Keratinocyte (primary cell): ENCODE data around the gene SLC41A3. TPM values are rescaled to one million over a fixed set of nuclear protein-coding genes. Genes with fewer than 3 reads are reported as not detected.

Source experiments
- DNase-seq: peaks from one replicate; pipeline ENCODE4 v3.0.0-alpha.2; 2011; ENCODE audit warnings: low read depth, missing footprints, low spot score
- FAIRE-seq: peaks from 2 replicates; lab custom pipeline; 2011; peaks lifted over from hg19 to GRCh38; lab: Jason Lieb, UNC
- H2AFZ ChIP-seq: 2 replicates; pipeline ENCODE4 v1.6.0; 2012; ENCODE audit warnings: low read length, control low read depth, inconsistent platforms; ENCODE audit not compliant: control insufficient read depth
- H3K27ac ChIP-seq: 2 replicates; pipeline ENCODE4 v1.5.1; 2011; ENCODE audit warnings: low read length; ENCODE audit not compliant: control insufficient read depth, insufficient read depth
- H3K27me3 ChIP-seq: 3 replicates; pipeline ENCODE4 v1.6.0; 2011; ENCODE audit warnings: low read length; ENCODE audit not compliant: control insufficient read depth, insufficient read depth; ENCODE audit errors: extremely low read depth
- H3K36me3 ChIP-seq, 2 experiments: 2 replicates in 1 of 2; 3 replicates in 1 of 2; pipeline ENCODE4 v1.5.1; 2011; ENCODE audit warnings: low read length in 2 of 2, mild to moderate bottlenecking in 1 of 2; ENCODE audit not compliant: control insufficient read depth in 2 of 2, insufficient read depth in 2 of 2; ENCODE audit errors: extremely low read depth in 1 of 2
- H3K4me1 ChIP-seq: 3 replicates; pipeline ENCODE4 v1.5.1; 2011; ENCODE audit warnings: low read length; ENCODE audit not compliant: control insufficient read depth, insufficient read depth; ENCODE audit errors: extremely low read depth
- H3K4me2 ChIP-seq: 3 replicates; pipeline ENCODE4 v1.6.0; 2011; ENCODE audit warnings: low read depth, low read length; ENCODE audit not compliant: control insufficient read depth, insufficient read depth; ENCODE audit errors: extremely low read depth
- H3K4me3 ChIP-seq, 3 experiments: fragments of 200-600 bp in 1 of 3; sonication (generic) in 1 of 3; 2 replicates in 2 of 3; 3 replicates in 1 of 3; pipeline ENCODE4 v1.5.1; 2011 to 2016; ENCODE audit warnings: low read length in 3 of 3, mild to moderate bottlenecking in 3 of 3, control low read depth in 2 of 3, inconsistent platforms in 1 of 3, low read depth in 1 of 3, mixed read lengths in 1 of 3, mixed run types in 1 of 3, moderate library complexity in 1 of 3; ENCODE audit not compliant: control insufficient read depth in 2 of 3, insufficient read depth in 2 of 3; ENCODE audit errors: extremely low read depth in 1 of 3
- H3K79me2 ChIP-seq: 2 replicates; pipeline ENCODE4 v1.6.0; 2012; ENCODE audit warnings: low read length; ENCODE audit not compliant: control insufficient read depth, insufficient read depth
- H3K9ac ChIP-seq: 3 replicates; pipeline ENCODE4 v1.6.0; 2011; ENCODE audit warnings: low read length; ENCODE audit not compliant: control insufficient read depth, insufficient read depth; ENCODE audit errors: extremely low read depth
- H3K9me1 ChIP-seq: 3 replicates; pipeline ENCODE4 v1.6.0; 2011; ENCODE audit warnings: low read length; ENCODE audit not compliant: control insufficient read depth, insufficient read depth; ENCODE audit errors: extremely low read depth
- H3K9me3 ChIP-seq: 2 replicates; pipeline ENCODE4 v1.5.1; 2012; ENCODE audit warnings: low read depth, low read length; ENCODE audit not compliant: control insufficient read depth
- H4K20me1 ChIP-seq: 3 replicates; pipeline ENCODE4 v1.6.0; 2011; ENCODE audit warnings: low read length; ENCODE audit not compliant: control insufficient read depth, insufficient read depth; ENCODE audit errors: extremely low read depth
- CTCF ChIP-seq, 3 experiments: IDR thresholded peaks in 1 of 3; conservative IDR thresholded peaks in 1 of 3; optimal IDR thresholded peaks in 1 of 3; 2 replicates in 2 of 3; 3 replicates in 1 of 3; pipeline versions ENCODE3 to v1.5.1; 2011; ENCODE audit warnings: low read length in 3 of 3, mild to moderate bottlenecking in 3 of 3, moderate library complexity in 2 of 3, control low read depth in 1 of 3, inconsistent platforms in 1 of 3; ENCODE audit not compliant: insufficient read depth in 2 of 3; ENCODE audit errors: extremely low read depth in 1 of 3
- EZH2 ChIP-seq: IDR thresholded peaks from one replicate; pipeline ENCODE4 v1.6.1; 2012; ENCODE audit warnings: inconsistent platforms, mild to moderate bottlenecking, low read length, moderate library complexity
- dilution Hi-C: fragments of 300-500 bp; cut with MboI; formaldehyde crosslinking; loops from one replicate; pipeline ENCODE4 v1.7.0; 2020; ENCODE audit warnings: low sequenced_read_pairs; ENCODE audit not compliant: extremely low pct_ligation_motif_present
- polyA plus RNA-seq, 5 experiments: library from polyadenylated mRNA; depleted of rRNA in 3 of 5; stranded (reverse) in 3 of 5; stranded (forward) in 1 of 5; unstranded in 1 of 5; fragments of >200 nt; gene quantifications; 1 replicate in 1 of 5; 2 replicates in 3 of 5; 3 replicates in 1 of 5; pipeline versions ENCODE4 v1.2.1 to v1.2.3, GENCODE V29; 2011 to 2012; ENCODE audit warnings: missing spikeins in 2 of 5, low read depth in 1 of 5, low replicate concordance in 1 of 5

Gene SLC41A3
- polyA plus RNA-seq, 1 donor (not counting 4 experiments of a cell fraction or from before 2014, with no cell fraction given) = 30.2 TPM

- Histone ChIP-seq H4K20me1 (no peaks in the 10 kb centered on the region), H2AFZ (no peak overlapping the region), H3K27ac (no peak overlapping the region), H3K9ac (no peak overlapping the region), H3K4me1 (no peaks in the 10 kb centered on the region), H3K79me2 (no peaks in the 10 kb centered on the region), H3K36me3 (no peaks in the 10 kb centered on the region), H3K9me3 (no peaks in the 10 kb centered on the region), H3K4me3 (no peak overlapping the region), H3K27me3 (no peaks in the 10 kb centered on the region), H3K9me1 (no peaks in the 10 kb centered on the region), H3K4me2 (no peak overlapping the region)
- DNase-seq (no peak), FAIRE-seq (no peak)
- TF ChIP-seq CTCF (optimal IDR thresholded peaks at IDR 0.05 in 1 of 3, IDR thresholded peaks at IDR 0.05 in 1 of 3, conservative IDR thresholded peaks at IDR 0.05 in 1 of 3; ENCODE audit: extremely low read depth in 1 of 3, insufficient read depth in 2 of 3, low read length in 3 of 3) (no peak), EZH2 (no peak)
- dilution Hi-C loops = no loop called here
These were observed 24.2 kb upstream of the SLC41A3 start for GRCh38 chr3:126107957-126108675.

- H3K4me2 ChIP-seq = no peak overlapping the region
- no peak overlapping the region for H3K4me3 ChIP-seq
- H3K9ac ChIP-seq = no peak overlapping the region
- no peak for TF ChIP-seq CTCF (optimal IDR thresholded peaks at IDR 0.05 in 1 of 3, IDR thresholded peaks at IDR 0.05 in 1 of 3, conservative IDR thresholded peaks at IDR 0.05 in 1 of 3; ENCODE audit: extremely low read depth in 1 of 3, insufficient read depth in 2 of 3, low read length in 3 of 3)
- TF ChIP-seq EZH2 = no peak
- H3K79me2 ChIP-seq = no peaks in the 10 kb centered on the region
- no peak overlapping the region for H3K27ac ChIP-seq
- H3K36me3 ChIP-seq = no peaks in the 10 kb centered on the region
- no peaks in the 10 kb centered on the region for H3K4me1 ChIP-seq
- H4K20me1 ChIP-seq = no peaks in the 10 kb centered on the region
- FAIRE-seq (no peak), DNase-seq (no peak)
- no peak overlapping the region for H2AFZ ChIP-seq
- H3K9me1 ChIP-seq = no peaks in the 10 kb centered on the region
- H3K27me3 ChIP-seq = no peaks in the 10 kb centered on the region
- H3K9me3 ChIP-seq = no peaks in the 10 kb centered on the region
- dilution Hi-C loops = no loop called here
These were observed 23.4 kb upstream of the SLC41A3 start for GRCh38 chr3:126107203-126107939.
